ENCODE results near the gene KIF1A.

The KIF1A gene

DNA sequence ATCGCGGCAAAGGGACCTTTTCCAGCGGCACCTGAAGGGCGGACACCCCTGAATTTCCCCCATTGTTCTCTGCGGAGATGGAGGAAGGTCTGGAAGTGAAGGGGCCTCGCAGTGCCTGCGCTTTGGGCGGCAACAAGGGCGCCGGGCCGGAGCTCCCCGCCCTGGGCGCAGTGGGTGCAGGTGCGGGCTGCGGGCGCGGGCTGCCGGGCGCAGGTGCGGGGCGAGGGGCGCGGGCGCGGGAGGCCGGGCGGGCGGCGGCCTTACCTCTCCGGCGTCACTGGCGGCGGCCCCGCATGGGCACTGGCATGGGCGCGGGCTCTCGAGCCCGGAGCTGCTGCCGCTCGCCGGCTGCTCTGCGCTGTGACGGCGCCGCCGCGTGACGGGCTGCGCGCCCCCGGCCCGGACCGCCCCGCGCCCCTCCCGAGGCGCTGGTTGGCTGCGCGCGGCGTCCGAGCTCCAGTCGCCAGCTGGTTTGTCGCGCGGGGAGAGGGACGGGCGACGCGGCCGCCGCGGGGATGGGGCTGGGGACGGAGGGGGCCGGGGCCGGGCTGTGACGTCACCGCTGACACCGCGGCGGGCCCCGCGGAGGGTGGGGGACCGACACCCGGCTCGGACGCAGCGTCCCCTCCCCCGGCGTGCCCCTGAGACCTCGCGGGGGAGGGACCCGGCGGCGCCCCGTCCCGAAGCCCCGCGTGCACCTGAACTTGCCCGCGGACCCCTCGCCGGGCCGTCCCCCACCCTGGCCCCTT, at the start of gene KIF1A:
Gene KIF1A (minus strand): TSS at position 362 of the 749 bp plus-strand sequence. CDS start 22,467 bp downstream, outside the sequence.
- DNase-seq (ENCODE audit: low spot score), result no peak

DNA sequence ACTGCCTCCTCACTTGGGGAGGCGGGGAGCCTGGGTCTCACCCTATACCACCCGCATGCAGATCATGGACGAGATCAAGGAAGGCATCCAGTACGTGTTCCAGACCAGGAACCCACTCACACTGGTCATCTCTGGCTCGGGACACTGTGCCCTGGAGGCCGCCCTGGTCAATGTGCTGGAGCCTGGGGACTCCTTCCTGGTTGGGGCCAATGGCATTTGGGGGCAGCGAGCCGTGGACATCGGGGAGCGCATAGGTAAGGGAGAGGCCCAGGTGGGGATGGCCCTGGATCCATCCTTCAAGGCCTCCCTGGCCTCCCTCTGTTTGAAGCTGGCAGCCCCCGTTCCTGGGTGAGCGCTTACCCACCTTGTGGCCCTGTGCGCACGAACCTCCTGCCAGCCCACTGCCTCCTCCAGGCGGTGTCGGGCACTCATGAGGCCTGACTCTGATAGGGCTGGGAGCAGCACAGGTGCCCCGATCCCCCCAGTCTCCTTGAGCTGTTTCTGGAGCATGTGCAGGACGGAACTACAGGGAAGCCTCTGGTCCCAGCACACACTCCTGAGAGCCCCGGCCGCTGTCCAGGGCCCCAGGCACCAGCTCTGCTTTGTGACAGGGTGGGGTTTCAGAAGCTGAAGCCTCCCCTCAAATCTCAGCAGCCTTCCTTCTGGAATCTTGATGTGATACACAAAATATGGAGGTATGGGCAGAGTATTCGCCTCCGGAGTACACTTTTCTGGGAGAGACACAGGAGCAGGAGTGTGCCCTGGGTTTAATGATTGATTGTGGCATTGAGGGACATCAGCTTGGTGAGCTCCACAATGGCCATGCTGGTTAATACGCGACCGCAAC, 49.3 kb upstream of the KIF1A start:
- DNase-seq (ENCODE audit: low spot score), result no peak

GRCh38 chr2:240868286-240869108, 48.5 kb upstream of the KIF1A start, which contains the start of gene AGXT:
Gene AGXT, plus strand, starts transcription at chr2:240868824. Its CDS starts 42 bp downstream, at chr2:240868866.
- DNase-seq (ENCODE audit: low spot score), result no peak

- DNase-seq (ENCODE audit: low spot score), result no peak
Observed at GRCh38 chr2:240865391-240865790, 45.4 kb upstream of the KIF1A start.

DNA sequence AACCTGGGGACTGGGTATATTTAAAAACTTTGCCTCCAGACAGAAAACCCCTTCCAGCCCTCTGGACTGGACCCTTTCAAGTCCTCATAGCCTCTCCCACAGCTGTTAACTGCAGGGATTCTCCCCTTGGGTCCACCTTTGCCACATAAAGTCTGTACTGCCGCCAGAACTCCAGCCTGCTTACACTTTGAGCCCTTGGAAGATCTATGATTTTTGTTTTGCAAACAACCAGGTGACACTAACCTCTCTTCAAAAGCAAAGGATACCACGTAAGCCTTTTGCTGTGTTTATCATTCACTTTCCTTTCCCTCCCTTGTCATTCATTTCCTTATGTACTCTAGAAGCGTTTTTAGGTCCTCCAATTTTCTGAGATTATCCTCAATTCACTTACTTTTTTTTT, 44.5 kb upstream of the KIF1A start:
- no peak for DNase-seq (ENCODE audit: low spot score)

DNA sequence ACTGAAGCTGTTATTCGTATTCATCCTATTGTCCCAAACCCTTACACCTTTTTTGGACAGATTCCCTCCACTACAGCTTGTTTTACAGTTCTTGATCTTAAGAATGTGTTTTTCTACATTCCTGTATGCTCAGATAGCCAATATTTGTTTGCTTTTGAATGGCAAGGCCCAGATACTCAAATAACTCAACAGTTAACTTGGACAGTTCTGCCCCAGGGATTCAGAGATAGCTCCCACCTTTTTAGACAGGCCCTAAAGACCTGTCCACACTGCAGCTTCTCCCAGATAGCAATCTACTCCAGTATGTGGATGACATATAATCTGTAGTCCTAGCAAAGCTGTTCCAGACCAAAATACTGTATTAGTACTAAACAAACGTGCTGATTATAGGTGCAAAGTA, 41.5 kb upstream of the KIF1A start:
- DNase-seq (ENCODE audit: low spot score), result no peak

GRCh38 chr2:240858871-240859270, 38.9 kb upstream of the KIF1A start:
- no peak for DNase-seq (ENCODE audit: low spot score)

- DNase-seq (ENCODE audit: low spot score), result no peak
Observed at GRCh38 chr2:240858321-240858720, 38.3 kb upstream of the KIF1A start.

- DNase-seq (ENCODE audit: low spot score), result no peak
Observed at GRCh38 chr2:240857039-240858008, 37.3 kb upstream of the KIF1A start.

- no peak for DNase-seq (ENCODE audit: low spot score)
Observed at GRCh38 chr2:240856151-240856980, 36.3 kb upstream of the KIF1A start.

DNA sequence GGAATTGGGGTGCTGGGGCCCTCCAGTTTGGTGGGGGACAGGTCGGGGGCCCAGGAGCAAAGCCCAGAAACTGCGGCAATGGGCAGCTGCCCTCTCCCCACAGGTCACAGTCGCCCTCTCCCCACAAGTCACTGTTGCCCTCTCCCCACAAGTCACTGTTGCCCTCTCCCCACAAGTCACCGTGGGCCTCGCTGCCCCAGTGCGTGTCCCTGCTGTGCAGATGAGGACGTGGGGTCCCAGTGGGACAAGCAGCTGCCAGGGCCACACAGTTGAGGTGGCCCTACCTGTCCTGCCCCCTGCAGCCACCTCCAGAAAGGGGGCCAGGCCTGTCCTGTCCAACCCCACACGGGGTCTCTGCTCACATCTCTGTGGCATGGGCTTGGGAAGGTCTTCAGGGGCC, 35.7 kb upstream of the KIF1A start:
- no peak for DNase-seq (ENCODE audit: low spot score)

- DNase-seq (ENCODE audit: low spot score), result no peak
Observed at GRCh38 chr2:240852671-240853314, 32.8 kb upstream of the KIF1A start.

DNA sequence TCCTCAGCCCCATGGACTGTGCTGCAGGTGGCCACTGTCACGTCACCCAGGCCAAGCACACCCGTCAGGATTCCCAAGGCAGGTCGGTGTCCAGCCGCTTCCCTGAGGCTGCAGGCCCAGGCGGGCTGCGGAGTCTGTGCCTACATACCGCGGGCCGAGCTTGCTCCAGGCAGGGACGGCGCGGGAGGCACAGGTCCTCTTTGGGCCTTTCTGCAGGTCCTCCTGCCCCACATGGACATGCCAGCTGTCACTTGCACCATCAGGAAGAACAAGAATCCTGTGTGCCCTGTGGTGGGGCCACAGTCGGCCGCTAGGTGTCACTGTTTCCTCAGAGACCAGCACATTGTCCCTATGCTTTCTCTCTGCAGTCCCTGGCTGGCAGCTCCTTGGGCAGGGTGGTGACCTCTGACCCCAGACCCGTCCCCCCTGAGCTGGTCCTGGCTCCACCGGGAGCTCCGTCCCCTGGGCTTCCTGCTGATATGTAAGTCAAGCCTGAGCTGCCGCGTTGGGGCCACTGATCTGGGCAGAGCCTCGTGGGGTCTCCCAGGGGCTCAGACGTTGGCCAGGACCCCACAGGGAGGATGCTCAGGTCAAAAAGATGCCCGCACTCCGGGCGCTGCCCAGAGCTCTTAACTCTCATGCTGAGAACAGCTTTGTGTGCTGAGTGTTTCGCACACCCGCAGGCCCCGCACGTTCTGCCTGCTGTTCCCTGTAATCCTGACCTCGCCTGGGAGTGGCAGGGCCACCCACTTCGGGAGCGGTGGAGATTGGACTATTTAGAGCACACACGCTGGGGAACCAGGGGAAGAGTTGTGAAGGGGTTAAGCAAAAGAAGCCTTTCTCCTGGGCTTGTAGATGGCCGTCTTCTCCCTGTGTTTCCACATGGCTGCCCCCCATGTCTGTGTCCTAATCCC, 31.3 kb upstream of the KIF1A start:
- DNase-seq (ENCODE audit: low spot score), result peak; percentile 76

- DNase-seq (ENCODE audit: low spot score), result no peak
Observed at GRCh38 chr2:240850756-240851077, 30.7 kb upstream of the KIF1A start.

- DNase-seq (ENCODE audit: low spot score), result no peak
Observed at GRCh38 chr2:240850026-240850425, 30.0 kb upstream of the KIF1A start.

DNA sequence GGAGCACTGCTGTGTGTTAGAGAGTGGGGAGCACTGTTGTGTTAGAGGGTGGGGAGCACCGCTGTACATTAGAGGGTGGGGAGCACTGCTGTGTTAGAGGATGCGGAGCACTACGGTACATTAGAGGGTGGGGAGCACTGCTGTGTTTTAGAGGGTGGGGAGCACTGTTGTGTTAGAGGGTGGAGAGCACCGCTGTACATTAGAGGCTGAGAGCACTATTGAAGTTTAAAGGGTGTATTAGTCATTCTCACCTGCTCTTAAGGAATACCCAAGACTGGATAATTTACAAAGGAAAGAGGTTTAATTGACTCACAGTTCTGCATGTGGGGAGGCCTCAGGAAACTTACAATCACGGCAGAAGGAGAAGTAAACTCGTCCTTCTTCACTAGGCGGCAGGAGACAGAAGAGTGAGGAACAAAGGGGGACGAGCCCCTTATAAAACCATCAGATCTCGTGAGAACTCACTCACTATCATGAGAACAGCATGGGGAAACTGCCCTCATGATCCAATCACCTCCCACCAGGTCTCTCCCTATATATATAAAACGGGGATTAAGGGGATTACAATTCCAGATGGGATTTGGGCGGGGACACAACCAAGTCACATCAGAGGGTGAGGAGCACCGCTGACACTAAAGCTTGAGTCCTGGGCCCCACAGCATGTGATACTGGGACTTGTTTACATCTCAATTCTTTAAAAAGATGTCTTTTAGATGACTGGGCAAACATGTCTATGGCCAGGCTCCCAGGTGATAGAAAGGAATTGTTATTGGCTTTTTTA, 29.1 kb upstream of the KIF1A start:
- no peak for DNase-seq (ENCODE audit: low spot score)

- DNase-seq (ENCODE audit: low spot score), result no peak
Observed at GRCh38 chr2:240847817-240848216, 27.8 kb upstream of the KIF1A start.
